A673 (cell line): Measurements from ENCODE around the gene LINGO3. TPM values are rescaled to one million over a fixed set of nuclear protein-coding genes. Genes with fewer than 3 reads are reported as not detected.

ENCODE experiments used
- BruUV-seq: library from RNA; stranded (reverse); fragments of 400-500 nt; replicated peaks from 2 replicates; lab custom pipeline; 2021; lab: Mats Ljungman, UMichigan
- CTCF ChIA-PET: fragments of 300-600 bp; sonication (Branson Sonifier 250); formaldehyde crosslinking; loops from one replicate; lab custom pipeline; 2022; ENCODE audit warnings: antibody characterized with exemption; lab: Charles Lee
- POLR2A ChIA-PET: fragments of 300-600 bp; sonication (Branson Sonifier 250); formaldehyde crosslinking; loops from one replicate; lab custom pipeline; 2022; ENCODE audit warnings: antibody characterized with exemption; ENCODE audit not compliant: low non-redundant PET; lab: Charles Lee
- DNase-seq: peaks from one replicate; pipeline ENCODE4 v3.0.0-alpha.2; 2015; ENCODE audit warnings: low spot score
- H3K27ac ChIP-seq: fragments of 200-600 bp; sonication (generic); 2 replicates; pipeline ENCODE4 v1.5.1; 2016; ENCODE audit warnings: mixed run types, low read depth, mild to moderate bottlenecking, mixed read lengths, antibody characterized with exemption, low read length; ENCODE audit not compliant: poor library complexity, severe bottlenecking
- H3K27me3 ChIP-seq: fragments of 200-600 bp; sonication (generic); replicated peaks from 2 replicates; pipeline ENCODE4 v1.6.1; 2017; ENCODE audit warnings: mixed run types, low read depth, mild to moderate bottlenecking, mixed read lengths, antibody characterized with exemption, low read length; ENCODE audit not compliant: insufficient read depth, poor library complexity
- H3K36me3 ChIP-seq: fragments of 200-600 bp; sonication (generic); 2 replicates; pipeline ENCODE4 v1.6.1; 2016; ENCODE audit warnings: mixed run types, mild to moderate bottlenecking, mixed read lengths, antibody characterized with exemption, low read length; ENCODE audit not compliant: insufficient read depth, poor library complexity, severe bottlenecking
- H3K4me1 ChIP-seq: fragments of 200-600 bp; sonication (generic); 2 replicates; pipeline ENCODE4 v1.6.1; 2017; ENCODE audit warnings: mixed run types, mild to moderate bottlenecking, mixed read lengths, antibody characterized with exemption, low read length; ENCODE audit not compliant: insufficient read depth, poor library complexity, severe bottlenecking
- H3K4me3 ChIP-seq: fragments of 200-600 bp; sonication (generic); 2 replicates; pipeline ENCODE4 v1.5.1; 2016; ENCODE audit warnings: low read depth, mixed run types, mild to moderate bottlenecking, mixed read lengths, low read length; ENCODE audit not compliant: poor library complexity, severe bottlenecking
- H3K9me3 ChIP-seq: fragments of 200-600 bp; sonication (generic); 2 replicates; pipeline ENCODE4 v1.6.1; 2016; ENCODE audit warnings: mixed run types, low read depth, mild to moderate bottlenecking, mixed read lengths, antibody characterized with exemption, low read length; ENCODE audit not compliant: poor library complexity, severe bottlenecking
- EZH2 ChIP-seq: fragments of 200-600 bp; sonication (generic); IDR thresholded peaks from 2 replicates; pipeline ENCODE4 v1.6.1; 2017; ENCODE audit warnings: borderline replicate concordance, low read depth, mild to moderate bottlenecking, mixed read lengths, antibody characterized with exemption, low read length; ENCODE audit not compliant: poor library complexity, severe bottlenecking
- intact Hi-C: fragments of 100-400 bp; cut with micrococcal nuclease; formaldehyde crosslinking; loops from one replicate; pipeline ENCODE4 v1.10.0; 2022; ENCODE audit not compliant: unreplicated experiment
- total RNA-seq: library from RNA; stranded (reverse); gene quantifications from 2 replicates; pipeline ENCODE4 v1.2.3, GENCODE V29; 2021
- TF ChIP-seq, protein P1 (sequence below): fragments of 300-800, 200-600 bp; sonication (generic); conservative IDR thresholded peaks from 2 replicates; pipeline ENCODE4 v1.5.1; 2017; ENCODE audit warnings: low read depth, mild to moderate bottlenecking, antibody characterized with exemption, low read length, moderate library complexity, mixed read lengths

The LINGO3 gene
- total RNA-seq, 1 experiment from 2014 or later: not detected

DNA sequence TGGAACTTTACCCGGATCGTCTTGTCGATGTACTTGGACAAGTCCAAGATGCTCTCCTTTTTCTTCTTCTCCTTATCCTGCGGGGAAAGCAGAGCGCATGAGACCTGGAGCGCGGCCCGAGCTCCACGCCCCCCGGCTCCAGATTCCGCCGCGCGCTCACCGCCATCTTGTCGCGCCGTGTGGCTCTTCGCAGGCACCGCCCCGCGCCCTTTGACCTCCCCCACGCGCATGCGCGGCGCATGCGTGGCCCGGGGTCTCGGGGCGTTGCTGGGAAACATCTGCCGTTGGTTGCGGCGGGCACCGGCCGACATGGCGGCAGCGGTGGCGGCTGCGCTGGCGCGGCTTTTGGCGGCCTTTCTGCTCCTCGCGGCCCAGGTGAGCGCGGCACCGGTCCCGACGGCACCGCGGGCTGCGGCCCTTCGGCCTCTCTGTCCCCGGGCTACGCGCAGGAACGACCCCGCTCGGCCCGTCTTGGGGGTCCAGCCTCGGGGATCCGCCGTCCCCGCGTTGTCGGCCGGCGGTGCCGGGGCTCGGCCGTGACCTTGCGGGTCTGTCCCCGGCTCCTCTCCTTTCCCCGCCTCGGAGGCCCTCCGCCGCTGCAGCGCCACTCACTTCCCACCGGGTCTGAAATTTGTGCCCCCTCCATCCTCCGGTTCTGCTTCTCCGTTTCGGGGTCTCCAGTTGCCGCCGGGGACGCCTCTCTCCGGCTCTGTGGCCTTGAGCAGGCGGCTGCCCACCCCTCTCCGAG is 20.6 kb upstream of the LINGO3 start, which contains the start of the genes LSM7 and SPPL2B:
TSS of gene LSM7 (minus strand) at position 186 of the 748 bp plus-strand sequence. CDS start at position 166, 20 bp downstream.
TSS of gene SPPL2B (plus strand) at position 284 of the 748 bp plus-strand sequence. CDS start at position 310, 26 bp downstream.
- H3K4me1 ChIP-seq: peaks cover 29% of the 10 kb centered on the region
- H3K9me3 ChIP-seq: no peaks in the 10 kb centered on the region
- intact Hi-C loops: loop anchor here (5.0 kb wide), 1 partner anchor 59 kb away; no protein-coding TSS in a partner anchor
- POLR2A ChIA-PET: no interaction called here
- H3K27ac ChIP-seq: peak within 1 kb of the TSS; percentile 85
- H3K36me3 ChIP-seq: peaks cover 1% of the 10 kb centered on the region
- H3K27me3 ChIP-seq: no peaks in the 10 kb centered on the region
- H3K4me3 ChIP-seq: peak within 1 kb of the TSS; percentile 99
- CTCF ChIA-PET: interaction anchor here (0.5 to 0.8 kb wide), 2 partner anchors 14 to 96 kb away, joined by 3 read pairs; no protein-coding TSS in a partner anchor
- peak; percentile 94 for DNase-seq
- no peak for TF ChIP-seq EZH2
- TF ChIP-seq, protein P1, sequence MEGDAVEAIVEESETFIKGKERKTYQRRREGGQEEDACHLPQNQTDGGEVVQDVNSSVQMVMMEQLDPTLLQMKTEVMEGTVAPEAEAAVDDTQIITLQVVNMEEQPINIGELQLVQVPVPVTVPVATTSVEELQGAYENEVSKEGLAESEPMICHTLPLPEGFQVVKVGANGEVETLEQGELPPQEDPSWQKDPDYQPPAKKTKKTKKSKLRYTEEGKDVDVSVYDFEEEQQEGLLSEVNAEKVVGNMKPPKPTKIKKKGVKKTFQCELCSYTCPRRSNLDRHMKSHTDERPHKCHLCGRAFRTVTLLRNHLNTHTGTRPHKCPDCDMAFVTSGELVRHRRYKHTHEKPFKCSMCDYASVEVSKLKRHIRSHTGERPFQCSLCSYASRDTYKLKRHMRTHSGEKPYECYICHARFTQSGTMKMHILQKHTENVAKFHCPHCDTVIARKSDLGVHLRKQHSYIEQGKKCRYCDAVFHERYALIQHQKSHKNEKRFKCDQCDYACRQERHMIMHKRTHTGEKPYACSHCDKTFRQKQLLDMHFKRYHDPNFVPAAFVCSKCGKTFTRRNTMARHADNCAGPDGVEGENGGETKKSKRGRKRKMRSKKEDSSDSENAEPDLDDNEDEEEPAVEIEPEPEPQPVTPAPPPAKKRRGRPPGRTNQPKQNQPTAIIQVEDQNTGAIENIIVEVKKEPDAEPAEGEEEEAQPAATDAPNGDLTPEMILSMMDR: no peak
- BruUV-seq: no TSS peak

DNA sequence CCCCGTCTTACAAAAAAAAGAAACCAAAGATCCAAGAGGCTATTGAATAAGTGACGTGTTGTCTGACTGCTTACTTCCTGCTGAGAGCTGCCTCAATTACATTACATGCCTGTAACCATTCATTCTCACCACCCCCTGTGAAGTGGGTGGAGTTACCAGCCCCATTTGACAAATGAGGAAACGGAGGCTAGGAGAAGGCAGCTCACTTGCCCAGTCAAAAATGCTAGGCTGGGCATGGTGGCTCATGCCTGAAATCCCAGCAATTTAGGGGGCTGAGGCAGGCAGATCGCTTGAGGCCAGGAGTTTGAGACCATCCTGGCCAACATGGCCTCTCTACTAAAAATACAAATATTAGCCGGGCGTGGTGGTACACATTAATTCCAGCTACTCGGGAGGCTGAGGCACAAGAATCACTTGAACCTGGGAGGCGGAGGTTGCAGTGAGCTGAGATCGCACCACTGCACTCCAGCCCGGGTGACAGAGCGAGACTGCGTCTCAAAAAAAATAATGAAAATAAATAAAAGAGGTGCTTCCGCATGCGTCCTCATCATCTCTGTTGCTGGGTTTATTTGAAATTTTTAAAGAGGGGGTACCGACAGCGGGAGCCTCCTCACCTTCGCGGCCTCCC is 19.9 kb upstream of the LINGO3 start:
- intact Hi-C loops: loop anchor here (5.0 kb wide), 1 partner anchor 59 kb away; no protein-coding TSS in a partner anchor
- CTCF ChIA-PET: interaction anchor here (0.5 to 0.8 kb wide), 4 partner anchors 14 to 97 kb away, joined by 3 read pairs; no protein-coding TSS in a partner anchor
- peak overlapping the region; percentile 99 for H3K4me3 ChIP-seq
- H3K36me3 ChIP-seq: peaks cover 5% of the 10 kb centered on the region
- no peaks in the 10 kb centered on the region for H3K9me3 ChIP-seq
- DNase-seq: peak; percentile 96
- TSS peak; percentile 81 for BruUV-seq
- TF ChIP-seq EZH2: no peak
- TF ChIP-seq, protein P1: no peak
- no peaks in the 10 kb centered on the region for H3K27me3 ChIP-seq
- POLR2A ChIA-PET: interaction anchor here (0.6 kb wide), 2 partner anchors 88 to 898 kb away, joined by 7 to 12 read pairs; no protein-coding TSS in a partner anchor
- H3K27ac ChIP-seq: peak overlapping the region; percentile 85
- peaks cover 29% of the 10 kb centered on the region for H3K4me1 ChIP-seq

DNA sequence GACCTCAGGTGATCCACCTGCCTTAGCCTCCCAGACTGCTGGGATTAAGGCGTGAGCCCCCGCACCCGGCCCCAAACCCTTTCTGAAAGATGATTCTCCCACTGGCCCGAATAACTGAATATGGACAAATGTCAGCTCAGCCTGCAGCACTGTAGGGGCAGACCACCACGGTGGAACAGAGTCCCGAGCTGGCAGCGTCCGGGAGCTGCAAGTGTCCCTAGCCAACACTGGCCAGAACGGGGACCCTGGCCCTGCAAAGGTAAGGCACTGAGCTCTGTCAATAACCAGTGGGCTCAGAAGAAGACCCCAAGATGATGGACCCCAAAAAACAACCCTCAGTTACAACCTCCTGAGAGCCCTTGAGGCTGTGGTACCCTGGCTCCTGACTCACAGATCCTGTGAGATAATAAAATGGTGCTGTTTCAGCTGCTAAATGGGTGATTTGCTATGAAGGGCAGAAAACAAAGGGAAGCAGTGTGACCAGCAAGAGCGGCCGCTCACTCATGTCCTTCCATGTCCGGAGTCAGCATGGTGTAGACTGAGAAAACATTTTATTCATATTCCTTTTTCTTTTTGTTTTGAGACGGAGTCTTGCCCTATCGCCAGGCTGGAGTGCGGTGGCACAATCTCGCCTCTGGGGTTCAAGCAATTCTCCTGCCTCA is 18.9 kb upstream of the LINGO3 start:
- Histone ChIP-seq H3K27ac (peak overlapping the region; percentile 85), H3K36me3 (peaks cover 11% of the 10 kb centered on the region)
- POLR2A ChIA-PET: no interaction called here

More for the DNA sequence above, 18.9 kb upstream of the LINGO3 start:
- Histone ChIP-seq H3K4me1 (peaks cover 21% of the 10 kb centered on the region), H3K9me3 (no peaks in the 10 kb centered on the region), H3K4me3 (peak overlapping the region; percentile 99), H3K27me3 (no peaks in the 10 kb centered on the region)
- no peak for TF ChIP-seq EZH2
- TF ChIP-seq, protein P1: no peak
- no TSS peak for BruUV-seq
- no peak for DNase-seq
- intact Hi-C loops: loop anchor here (5.0 kb wide), 1 partner anchor 60 kb away; no protein-coding TSS in a partner anchor
- CTCF ChIA-PET: interaction anchor here (0.5 kb wide), 1 partner anchor 136 kb away, joined by 3 read pairs; no protein-coding TSS in a partner anchor
